ENCODE results near the gene FMO5. TPM values are rescaled to one million over a fixed set of nuclear protein-coding genes. Genes with fewer than 3 reads are reported as not detected.

The FMO5 gene
- polyA plus RNA-seq, 1 donor from 2014 or later: not detected

GRCh38 chr1:147216124-147216523 lies 9.0 kb downstream of the FMO5 start:
- no peaks in the 10 kb centered on the region for H3K9me3 ChIP-seq (ENCODE audit: low read length)
- H4K20me1 ChIP-seq (ENCODE audit: insufficient read depth): no peaks in the 10 kb centered on the region
- no peak overlapping the region for H3K9ac ChIP-seq (ENCODE audit: low read length)
- no peaks in the 10 kb centered on the region for H3K79me2 ChIP-seq (replicated peaks; ENCODE audit: insufficient read depth, low read length)
- H3F3A ChIP-seq (ENCODE audit: insufficient read depth, low read length, poor library complexity, severe bottlenecking): no peaks in the 10 kb centered on the region
- H3K4me3 ChIP-seq (ENCODE audit: low read length): no peak overlapping the region
- H3K4me2 ChIP-seq (ENCODE audit: low read length): no peak overlapping the region
- H2AFZ ChIP-seq (ENCODE audit: low read depth, low read length): no peak overlapping the region
- H3K9me2 ChIP-seq (ENCODE audit: insufficient read depth, low read length): no peaks in the 10 kb centered on the region
- TF ChIP-seq RAD21 (conservative IDR thresholded peaks at IDR 0.05) (no peak), TAF1 (IDR thresholded peaks at IDR 0.05; ENCODE audit: low read depth) (no peak), SMC3 (conservative IDR thresholded peaks at IDR 0.05; ENCODE audit: poor library complexity) (no peak), MXI1 (conservative IDR thresholded peaks at IDR 0.05; ENCODE audit: poor library complexity, severe bottlenecking) (no peak), REST (IDR thresholded peaks at IDR 0.05; ENCODE audit: borderline replicate concordance) (no peak), POLR2AphosphoS5 (IDR thresholded peaks at IDR 0.05) (no peak), EP300 (conservative IDR thresholded peaks at IDR 0.05; ENCODE audit: poor library complexity, severe bottlenecking) (no peak), EZH2 (IDR thresholded peaks at IDR 0.05; ENCODE audit: borderline replicate concordance, insufficient read depth, low read length, poor library complexity, severe bottlenecking) (no peak)
- TF ChIP-seq, protein P1, sequence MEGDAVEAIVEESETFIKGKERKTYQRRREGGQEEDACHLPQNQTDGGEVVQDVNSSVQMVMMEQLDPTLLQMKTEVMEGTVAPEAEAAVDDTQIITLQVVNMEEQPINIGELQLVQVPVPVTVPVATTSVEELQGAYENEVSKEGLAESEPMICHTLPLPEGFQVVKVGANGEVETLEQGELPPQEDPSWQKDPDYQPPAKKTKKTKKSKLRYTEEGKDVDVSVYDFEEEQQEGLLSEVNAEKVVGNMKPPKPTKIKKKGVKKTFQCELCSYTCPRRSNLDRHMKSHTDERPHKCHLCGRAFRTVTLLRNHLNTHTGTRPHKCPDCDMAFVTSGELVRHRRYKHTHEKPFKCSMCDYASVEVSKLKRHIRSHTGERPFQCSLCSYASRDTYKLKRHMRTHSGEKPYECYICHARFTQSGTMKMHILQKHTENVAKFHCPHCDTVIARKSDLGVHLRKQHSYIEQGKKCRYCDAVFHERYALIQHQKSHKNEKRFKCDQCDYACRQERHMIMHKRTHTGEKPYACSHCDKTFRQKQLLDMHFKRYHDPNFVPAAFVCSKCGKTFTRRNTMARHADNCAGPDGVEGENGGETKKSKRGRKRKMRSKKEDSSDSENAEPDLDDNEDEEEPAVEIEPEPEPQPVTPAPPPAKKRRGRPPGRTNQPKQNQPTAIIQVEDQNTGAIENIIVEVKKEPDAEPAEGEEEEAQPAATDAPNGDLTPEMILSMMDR (IDR thresholded peaks at IDR 0.05; ENCODE audit: poor library complexity, severe bottlenecking): no peak
- no peaks in the 10 kb centered on the region for H3K36me3 ChIP-seq (ENCODE audit: insufficient read depth, low read length)
- H3K27me3 ChIP-seq (ENCODE audit: insufficient read depth, low read depth, low read length): no peaks in the 10 kb centered on the region
- no peak overlapping the region for H3K27ac ChIP-seq (ENCODE audit: low read length)

DNA sequence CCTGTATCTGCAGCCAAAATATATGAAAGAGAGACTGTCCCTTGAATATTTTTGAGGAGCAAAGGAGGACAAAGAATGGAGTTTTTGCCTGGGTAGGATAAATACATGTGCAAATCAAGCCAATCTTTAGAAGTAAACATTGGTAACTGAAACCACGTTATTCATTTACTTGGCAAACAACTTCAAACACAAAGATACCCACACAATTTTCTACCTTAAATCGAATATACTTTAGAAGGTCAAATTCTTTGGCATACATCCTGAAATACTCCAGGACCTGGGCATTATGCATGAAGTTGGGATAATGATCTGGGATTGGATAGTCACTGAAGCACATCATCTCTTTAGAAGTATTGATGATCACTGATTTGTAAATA lies 9.6 kb downstream of the FMO5 start:
- H3F3A ChIP-seq (ENCODE audit: insufficient read depth, low read length, poor library complexity, severe bottlenecking): no peaks in the 10 kb centered on the region
- H3K36me3 ChIP-seq (ENCODE audit: insufficient read depth, low read length): no peaks in the 10 kb centered on the region
- no peak overlapping the region for H3K9ac ChIP-seq (ENCODE audit: low read length)
- TF ChIP-seq TAF1 (IDR thresholded peaks at IDR 0.05; ENCODE audit: low read depth): no peak
- no peak for TF ChIP-seq EP300 (conservative IDR thresholded peaks at IDR 0.05; ENCODE audit: poor library complexity, severe bottlenecking)
- no peak for TF ChIP-seq REST (IDR thresholded peaks at IDR 0.05; ENCODE audit: borderline replicate concordance)
- TF ChIP-seq EZH2 (IDR thresholded peaks at IDR 0.05; ENCODE audit: borderline replicate concordance, insufficient read depth, low read length, poor library complexity, severe bottlenecking): no peak
- no peak for TF ChIP-seq SMC3 (conservative IDR thresholded peaks at IDR 0.05; ENCODE audit: poor library complexity)
- no peak for TF ChIP-seq POLR2AphosphoS5 (IDR thresholded peaks at IDR 0.05)
- TF ChIP-seq MXI1 (conservative IDR thresholded peaks at IDR 0.05; ENCODE audit: poor library complexity, severe bottlenecking): no peak
- TF ChIP-seq RAD21 (conservative IDR thresholded peaks at IDR 0.05): no peak
- TF ChIP-seq, protein P1 (IDR thresholded peaks at IDR 0.05; ENCODE audit: poor library complexity, severe bottlenecking): no peak
- H3K27ac ChIP-seq (ENCODE audit: low read length): no peak overlapping the region
- H3K4me3 ChIP-seq (ENCODE audit: low read length): no peak overlapping the region
- H3K9me2 ChIP-seq (ENCODE audit: insufficient read depth, low read length): no peaks in the 10 kb centered on the region
- H3K4me2 ChIP-seq (ENCODE audit: low read length): no peak overlapping the region
- no peaks in the 10 kb centered on the region for H3K79me2 ChIP-seq (replicated peaks; ENCODE audit: insufficient read depth, low read length)
- H4K20me1 ChIP-seq (ENCODE audit: insufficient read depth): no peaks in the 10 kb centered on the region
- no peaks in the 10 kb centered on the region for H3K9me3 ChIP-seq (ENCODE audit: low read length)
- no peak overlapping the region for H2AFZ ChIP-seq (ENCODE audit: low read depth, low read length)
- no peaks in the 10 kb centered on the region for H3K27me3 ChIP-seq (ENCODE audit: insufficient read depth, low read depth, low read length)
